Measurements from ENCODE around the gene TROAP. TPM values are rescaled to one million over a fixed set of nuclear protein-coding genes. Genes with fewer than 3 reads are reported as not detected.

Gene TROAP
- total and polyA plus RNA-seq, 9 of the 15 experiments (the other 6 are each of a cell fraction or from before 2014, with no cell fraction given): 46.4 to 171 (median 59.8) TPM

- Histone ChIP-seq H4K20me1 (replicated peaks; ENCODE audit: control insufficient read depth, insufficient read depth, low read length) (no peaks in the 10 kb centered on the region), H3K9me1 (ENCODE audit: control insufficient read depth, insufficient read depth, low read length) (no peaks in the 10 kb centered on the region), H3K9ac (ENCODE audit: insufficient read depth in 1 of 2, low read depth in 2 of 2, low read length in 2 of 2) (peak overlapping the region in 1 of 2 experiments; percentile 90; a peak in 2 of 4 replicates), H3K79me2 (ENCODE audit: control insufficient read depth, insufficient read depth, low read length) (no peaks in the 10 kb centered on the region), H3K9me3 (replicated peaks; ENCODE audit: control insufficient read depth, insufficient read depth, low read depth, low read length) (no peaks in the 10 kb centered on the region), H3K4me1 (replicated peaks in 1 of 2; ENCODE audit: control insufficient read depth in 2 of 2, insufficient read depth in 2 of 2, low read length in 2 of 2) (peaks cover 11 to 39% of the 10 kb centered on the region in 2 experiments), H3K27me3 (ENCODE audit: control insufficient read depth in 2 of 2, insufficient read depth in 2 of 2, low read length in 2 of 2) (no peaks in the 10 kb centered on the region), H2AFZ (ENCODE audit: low read depth, low read length) (peak overlapping the region; percentile 98; the same call in 1 of the 2 replicates), H3K4me3 (peak overlapping the region; percentile 54; the same call in 1 of the 2 replicates), H3K27ac (ENCODE audit: extremely low read depth, low read depth, low read length) (no peak overlapping the region), H3K36me3 (ENCODE audit: control insufficient read depth, insufficient read depth, low read length) (peaks cover 8% of the 10 kb centered on the region; the same call in 2 of the 3 replicates), H3K4me2 (ENCODE audit: insufficient read depth, low read length) (peak overlapping the region; percentile 91)
- FAIRE-seq (no peak), DNase-seq (ENCODE audit: extremely low read depth in 1 of 4, low spot score in 3 of 4) (no peak), ATAC-seq (no peak)
- in situ Hi-C loops (cut with MboI) (loop anchor here (5.0 kb wide), 1 partner anchor 49 kb away; no protein-coding TSS in a partner anchor), intact Hi-C loops (cut with micrococcal nuclease) (no loop called here)
- POLR2A ChIA-PET: interaction anchor here (1.1 to 2.1 kb wide), 2 partner anchors 12 to 93 kb away, joined by 3 to 13 read pairs; partner anchors contain the start of gene TROAP
- CTCF ChIA-PET (ENCODE audit: low intra/inter-chr PET ratio): interaction anchor here (0.7 to 3.8 kb wide), 2 partner anchors 47 to 483 kb away, joined by 3 to 27 read pairs; no protein-coding TSS in a partner anchor
- no peak for TF ChIP-seq RBM17 (IDR thresholded peaks at IDR 0.05; ENCODE audit: borderline replicate concordance, low read depth, low read length)
- TF ChIP-seq ZC3H11A (IDR thresholded peaks at IDR 0.05; ENCODE audit: low read depth, low read length): no peak
- TF ChIP-seq POLR3G (IDR thresholded peaks at IDR 0.05; ENCODE audit: extremely low read depth, insufficient read length, insufficient replicate concordance): no peak
- TF ChIP-seq SMC3 (conservative IDR thresholded peaks at IDR 0.05; ENCODE audit: insufficient read depth, low read depth, low read length): no peak
- TF ChIP-seq HNRNPL (IDR thresholded peaks at IDR 0.05; ENCODE audit: low read depth, low read length): peak; percentile 17; the same call in 1 of the 2 replicates
- 0 out of 2 replicates have a peak, but pooled peaks have one; percentile 6 for TF ChIP-seq CBX1 (IDR thresholded peaks at IDR 0.05; ENCODE audit: low read depth)
- TF ChIP-seq MAFG (tag; conservative IDR thresholded peaks at IDR 0.05): no peak
- peak; percentile 92 for TF ChIP-seq ZBTB33 (CRISPR knock-in tag; IDR thresholded peaks at IDR 0.05)
- no peak for TF ChIP-seq ESRRA (IDR thresholded peaks at IDR 0.05; ENCODE audit: borderline replicate concordance, low read depth)
- TF ChIP-seq CHCHD3 (CRISPR knock-in tag; IDR thresholded peaks at IDR 0.05): no peak
- WGBS (ENCODE audit: insufficient coverage, low coverage, missing lambda C conversion rate): 72% methylated on average over 56 of the region's 72 CpGs
- no TSS peak for BruUV-seq (replicated peaks)
These were observed 13.0 kb downstream of the TROAP start for GRCh38 chr12:49335955-49336644.

Measured in K562 (cell line).